ENCODE measurements around the gene FHIT.

The FHIT gene

DNA sequence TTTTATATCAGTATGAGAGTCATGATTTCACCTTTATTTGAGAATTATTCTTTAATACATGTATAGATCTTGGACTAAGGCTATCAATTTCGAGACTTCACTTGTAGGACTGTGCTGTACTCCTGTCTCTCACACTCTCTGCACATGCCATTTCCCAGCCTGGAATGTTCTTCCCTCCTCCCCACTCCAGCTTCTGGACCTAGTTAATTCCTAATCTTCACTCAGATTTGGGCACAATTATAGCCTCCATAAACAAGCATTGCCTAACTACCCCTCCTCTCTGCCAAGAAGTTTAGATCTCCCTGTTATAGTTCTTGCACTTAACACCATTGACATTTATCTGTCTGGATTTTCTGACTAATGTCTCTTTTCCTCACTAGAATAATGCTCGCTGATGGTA lies 88.3 kb downstream of the FHIT start:
- DNase-seq: no peak

DNA sequence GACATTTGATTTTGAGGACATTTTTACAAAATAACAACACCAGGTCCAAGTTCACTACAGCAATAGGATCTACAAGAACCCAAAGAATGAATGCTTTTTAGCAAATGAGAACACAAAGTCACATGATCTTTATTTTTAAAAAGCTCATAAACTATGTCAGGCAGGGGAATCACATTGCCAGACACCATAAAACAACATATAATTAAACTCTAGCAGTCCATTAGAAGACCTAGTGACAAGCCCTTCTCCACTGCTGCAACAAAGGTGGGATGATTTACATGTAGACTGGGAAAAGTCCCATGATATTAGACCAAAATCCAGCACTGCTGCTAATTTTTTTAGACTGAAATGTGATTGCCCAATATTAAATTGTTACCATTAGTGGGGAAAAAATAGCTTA lies 92.6 kb downstream of the FHIT start:
- no peak for DNase-seq

DNA sequence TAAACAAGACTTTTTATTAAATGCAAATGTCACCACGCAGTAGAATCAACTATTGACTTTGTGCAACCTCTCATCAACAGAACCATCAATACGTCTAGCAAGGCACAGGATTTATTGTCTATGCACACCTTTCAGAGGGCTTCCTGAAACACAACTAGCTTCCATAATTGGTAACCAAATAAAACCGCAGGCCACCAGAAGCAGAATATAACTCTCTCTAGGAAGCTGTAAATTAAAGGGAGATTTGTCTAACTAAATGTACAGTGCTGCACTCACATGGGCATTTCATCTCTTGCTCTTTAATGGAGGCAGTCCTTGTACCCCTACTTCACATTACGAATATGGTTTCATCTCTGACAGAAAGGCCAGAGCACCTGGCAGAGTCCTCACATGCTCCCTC lies 93.0 kb downstream of the FHIT start:
- DNase-seq: peak; percentile 45

DNA sequence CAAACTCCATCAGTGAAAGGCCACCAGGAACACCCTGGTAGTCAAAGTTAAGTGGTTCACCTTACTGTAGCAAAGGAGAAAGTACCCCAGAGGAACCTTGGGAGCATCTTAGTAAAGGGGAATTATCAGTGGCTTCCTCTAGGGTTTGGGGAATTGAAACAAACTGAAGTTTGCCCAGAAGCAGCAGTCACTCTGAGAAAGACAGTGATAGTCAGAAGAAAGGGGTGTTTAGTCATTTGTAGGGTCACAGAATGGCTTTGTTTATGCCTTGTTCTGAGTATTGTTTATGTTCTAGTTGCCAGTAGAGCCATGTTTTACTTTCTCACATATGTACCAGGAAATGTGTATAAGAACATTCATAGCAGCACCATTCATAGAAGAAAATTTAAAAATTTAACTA lies 93.8 kb downstream of the FHIT start:
- DNase-seq: no peak

DNA sequence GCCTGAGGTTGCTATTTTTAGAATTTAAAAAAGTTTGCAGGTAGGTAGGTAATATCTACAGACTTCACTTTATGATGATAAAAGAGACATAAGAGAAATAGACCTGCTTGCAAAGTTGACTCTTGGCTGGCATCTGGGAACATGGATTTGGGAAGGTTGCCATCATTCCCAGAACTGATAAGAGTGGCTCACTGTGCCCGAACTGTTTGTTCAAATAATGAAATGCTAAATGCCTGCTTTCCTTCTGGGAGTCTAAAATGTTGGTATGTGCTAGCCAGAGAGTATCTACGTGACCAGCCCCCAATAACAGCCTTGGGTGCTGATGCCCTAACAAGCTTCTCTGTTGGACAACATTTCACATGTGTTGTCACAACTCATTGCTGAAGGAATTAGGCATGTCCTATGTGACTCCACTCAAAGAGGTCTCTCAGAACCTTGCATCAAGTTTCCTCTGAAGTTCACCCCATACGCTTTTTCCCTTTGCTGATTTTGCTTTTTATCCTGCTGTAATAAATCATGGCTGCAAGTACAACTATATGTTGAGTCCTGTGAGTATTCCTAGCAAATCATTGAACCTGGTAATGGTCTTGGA lies 95.5 kb downstream of the FHIT start:
- DNase-seq: no peak

DNA sequence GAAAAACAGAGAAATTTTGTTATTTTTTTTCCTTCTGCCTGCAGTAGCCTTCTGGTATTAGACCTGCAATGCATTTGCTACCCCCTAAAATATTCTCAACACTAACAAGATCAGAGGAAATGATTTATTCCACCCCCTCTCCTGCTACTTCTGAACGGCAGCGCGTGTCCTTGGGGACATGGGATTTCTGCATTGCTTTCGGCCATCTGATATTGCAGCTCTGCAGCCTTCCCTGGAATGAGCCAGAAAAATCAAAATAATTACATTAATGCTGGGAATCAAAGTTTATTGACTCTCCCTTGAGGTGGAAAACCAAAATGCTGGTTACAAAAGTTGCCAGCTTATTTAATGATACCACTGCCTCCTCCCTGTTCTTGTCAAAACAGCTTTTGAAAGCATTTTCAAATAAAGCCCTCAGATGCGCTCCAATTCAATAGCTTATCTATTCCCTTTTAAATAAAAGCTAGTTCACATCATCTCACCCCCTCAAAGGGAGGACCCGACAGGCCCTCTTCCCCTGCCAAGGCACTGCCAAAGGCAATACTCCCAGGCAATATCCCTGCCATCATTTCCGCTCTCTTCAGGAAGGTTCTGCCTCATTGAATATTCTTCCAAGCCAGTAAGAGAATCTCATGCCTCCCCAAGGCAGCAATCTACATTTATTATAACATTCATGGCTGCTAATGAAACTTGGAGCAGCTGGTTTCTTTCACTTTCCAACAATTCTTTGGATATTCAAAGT lies 96.6 kb downstream of the FHIT start:
- DNase-seq: no peak

- no peak for DNase-seq
Measured at GRCh38 chr3:61152071-61152470, 99.2 kb downstream of the FHIT start.

DNA sequence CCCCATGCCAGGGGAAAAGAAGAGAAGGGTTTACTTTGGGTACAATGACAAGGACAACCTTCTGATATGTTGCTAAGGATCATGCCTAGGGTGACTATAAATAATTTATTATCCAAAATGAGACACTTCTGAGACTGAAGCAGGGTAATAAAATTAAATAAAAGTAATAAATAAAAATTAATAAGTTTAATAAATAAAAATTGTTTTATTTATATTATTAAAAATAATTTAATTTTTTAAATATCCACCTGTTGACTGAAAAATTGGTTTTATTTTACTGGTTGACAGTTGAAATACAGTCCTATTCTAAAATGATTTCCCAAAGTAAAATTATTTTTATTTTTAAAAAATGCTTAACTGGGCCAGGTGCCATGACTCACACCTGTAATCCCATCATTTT lies 102.0 kb downstream of the FHIT start:
- DNase-seq: no peak

DNA sequence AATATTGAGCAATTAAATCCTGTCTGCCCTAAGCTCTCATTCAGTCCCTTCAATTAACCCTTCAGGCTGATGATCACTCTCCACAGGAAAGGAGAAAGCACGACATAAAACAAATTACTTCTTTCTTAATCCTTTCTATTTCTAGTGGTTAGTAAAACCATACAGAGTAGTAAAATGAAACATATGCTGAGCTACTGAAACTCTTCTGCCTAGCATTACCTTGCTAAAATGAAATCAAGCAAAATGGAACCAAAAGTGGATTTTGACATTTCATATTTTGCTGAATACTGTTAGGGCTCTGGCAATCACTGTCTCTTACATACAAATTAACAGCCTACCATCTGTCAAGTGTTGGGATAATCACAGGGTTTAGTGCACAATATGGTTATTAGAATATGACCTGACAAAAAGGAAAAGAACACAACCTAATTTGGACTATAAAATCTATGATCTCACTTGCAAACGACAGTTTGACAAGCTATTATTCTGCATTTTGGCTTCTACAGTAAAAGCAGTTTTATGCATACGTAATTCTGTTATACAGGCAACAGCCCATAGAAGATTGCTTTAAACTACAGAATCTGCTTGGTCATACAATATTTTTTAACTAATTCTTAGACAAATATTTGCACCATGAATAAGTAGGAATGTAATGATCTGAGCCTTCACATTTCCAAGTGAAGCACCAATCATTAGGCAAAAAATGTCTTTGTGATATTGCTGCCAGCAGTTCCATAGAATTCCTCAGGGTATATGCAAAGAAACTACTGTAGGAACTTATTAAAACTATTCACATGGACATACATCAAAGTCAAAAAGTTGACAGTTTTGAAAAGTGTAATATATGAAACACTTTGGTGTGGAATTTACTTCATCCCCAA lies 105.0 kb downstream of the FHIT start:
- DNase-seq: no peak

DNA sequence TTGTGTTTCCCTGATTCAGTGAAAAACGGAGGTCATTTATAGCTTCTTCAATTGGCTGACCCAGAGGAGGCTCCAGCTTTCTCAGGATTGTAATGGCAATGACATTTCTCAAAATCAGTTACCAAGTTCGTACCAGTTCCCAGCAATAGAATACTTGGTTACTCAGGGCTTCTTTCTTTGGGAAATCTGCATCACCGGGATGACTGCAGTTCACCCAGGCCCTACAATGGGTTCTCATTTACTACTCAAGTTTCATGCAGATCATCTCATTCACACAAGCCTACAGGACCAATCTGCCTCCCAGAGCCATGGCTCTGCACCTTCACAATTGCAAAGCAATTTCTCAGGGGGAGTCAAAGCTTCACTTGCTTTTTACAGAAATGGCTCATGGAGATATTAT lies 109.6 kb downstream of the FHIT start:
- no peak for DNase-seq

GRCh38 chr3:61141227-61141626 lies 110.0 kb downstream of the FHIT start:
- DNase-seq: no peak

DNA sequence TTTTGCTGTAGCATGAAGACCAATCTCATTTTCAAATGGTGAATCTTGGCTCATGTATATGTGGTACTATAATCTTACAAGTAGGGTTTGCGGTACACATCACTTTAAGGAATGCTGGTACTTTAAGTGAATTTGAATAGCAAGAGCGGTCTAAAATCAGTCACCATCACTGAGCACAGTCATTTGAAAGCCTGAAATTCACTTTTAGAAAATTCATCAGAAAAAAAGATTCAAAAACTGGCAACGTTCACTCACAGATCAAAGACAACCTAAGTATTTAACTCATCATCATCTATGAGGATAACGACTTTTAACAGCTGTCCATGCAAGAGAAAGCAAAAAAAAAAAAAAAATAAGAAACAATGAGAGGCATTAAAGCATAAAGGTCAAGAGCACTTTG lies 111.6 kb downstream of the FHIT start:
- no peak for DNase-seq

DNA sequence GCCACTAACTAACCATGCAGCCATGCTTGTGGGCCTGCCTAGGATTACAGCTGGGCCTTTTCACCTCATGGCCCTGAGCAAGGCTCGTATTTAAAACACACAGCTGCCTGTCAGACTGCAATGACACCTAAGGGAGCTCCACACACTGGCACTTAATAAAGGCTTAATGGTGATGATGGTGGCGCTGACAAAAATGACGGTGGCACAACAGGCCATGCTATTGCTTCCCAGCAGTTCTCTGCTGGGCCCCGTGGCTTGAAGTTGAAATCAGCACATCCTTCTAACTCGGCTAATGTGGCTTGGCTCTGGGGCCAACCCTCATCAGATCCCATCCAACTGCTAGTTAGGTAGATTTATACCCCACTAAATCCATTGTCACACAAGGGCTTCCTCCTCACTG lies 112.9 kb downstream of the FHIT start:
- DNase-seq: no peak

DNA sequence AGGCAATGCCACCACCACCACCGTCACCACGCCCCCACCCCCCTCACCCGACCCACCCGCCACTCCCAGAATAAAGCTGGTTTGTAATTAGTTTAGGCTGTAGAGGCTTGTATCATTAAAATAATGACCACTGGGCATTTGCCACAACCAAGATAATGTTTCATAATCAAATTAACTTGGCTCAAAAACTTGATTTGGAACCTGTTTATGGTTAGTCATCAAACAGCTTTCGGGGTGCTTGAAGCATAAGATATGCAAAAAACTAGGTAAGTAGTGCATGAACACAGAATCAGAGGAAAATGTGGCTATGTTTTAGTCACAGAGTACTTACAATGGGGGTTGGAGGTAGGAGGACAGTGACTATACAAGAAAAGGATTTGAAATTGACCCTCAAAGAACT lies 115.1 kb downstream of the FHIT start:
- DNase-seq: no peak

- no peak for DNase-seq
Measured at GRCh38 chr3:61134532-61134931, 116.7 kb downstream of the FHIT start.

DNA sequence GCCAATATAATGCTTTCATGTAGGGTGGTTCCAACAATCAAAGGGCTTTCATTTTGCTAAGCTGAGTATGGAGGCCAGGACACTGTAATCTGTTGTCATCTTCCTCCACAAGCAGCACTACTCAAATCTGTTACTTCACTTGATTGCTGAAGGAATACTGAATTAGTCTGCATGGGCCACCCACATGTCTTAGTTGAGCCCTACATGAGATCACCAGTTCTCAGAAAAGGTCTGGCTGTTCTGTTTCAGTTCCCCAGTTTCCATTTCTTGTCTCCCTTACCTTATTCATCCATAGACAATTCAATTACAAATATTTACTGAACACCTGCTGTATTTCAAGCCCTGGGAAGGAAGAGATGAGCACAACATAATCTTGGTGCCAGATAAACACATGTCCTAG lies 119.2 kb downstream of the FHIT start:
- DNase-seq: no peak

DNA sequence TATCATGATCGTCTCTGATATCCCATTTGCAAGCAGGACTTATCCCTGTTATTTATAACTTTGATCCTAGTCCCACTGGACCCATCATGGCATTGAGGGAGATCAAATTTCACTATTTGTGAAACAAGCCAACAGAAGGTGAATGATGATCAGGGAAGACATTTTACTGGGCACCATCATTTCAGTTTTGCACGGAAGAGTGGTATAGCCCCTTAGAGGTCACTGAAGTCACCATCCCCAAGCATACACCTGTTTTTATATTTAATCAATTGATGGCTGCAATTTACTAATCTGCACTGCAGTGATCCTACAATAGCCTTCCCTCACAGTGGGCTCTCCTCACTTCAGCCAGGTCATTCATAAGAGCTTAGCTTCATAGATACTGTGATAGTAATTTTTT lies 132.4 kb downstream of the FHIT start:
- DNase-seq: no peak

DNA sequence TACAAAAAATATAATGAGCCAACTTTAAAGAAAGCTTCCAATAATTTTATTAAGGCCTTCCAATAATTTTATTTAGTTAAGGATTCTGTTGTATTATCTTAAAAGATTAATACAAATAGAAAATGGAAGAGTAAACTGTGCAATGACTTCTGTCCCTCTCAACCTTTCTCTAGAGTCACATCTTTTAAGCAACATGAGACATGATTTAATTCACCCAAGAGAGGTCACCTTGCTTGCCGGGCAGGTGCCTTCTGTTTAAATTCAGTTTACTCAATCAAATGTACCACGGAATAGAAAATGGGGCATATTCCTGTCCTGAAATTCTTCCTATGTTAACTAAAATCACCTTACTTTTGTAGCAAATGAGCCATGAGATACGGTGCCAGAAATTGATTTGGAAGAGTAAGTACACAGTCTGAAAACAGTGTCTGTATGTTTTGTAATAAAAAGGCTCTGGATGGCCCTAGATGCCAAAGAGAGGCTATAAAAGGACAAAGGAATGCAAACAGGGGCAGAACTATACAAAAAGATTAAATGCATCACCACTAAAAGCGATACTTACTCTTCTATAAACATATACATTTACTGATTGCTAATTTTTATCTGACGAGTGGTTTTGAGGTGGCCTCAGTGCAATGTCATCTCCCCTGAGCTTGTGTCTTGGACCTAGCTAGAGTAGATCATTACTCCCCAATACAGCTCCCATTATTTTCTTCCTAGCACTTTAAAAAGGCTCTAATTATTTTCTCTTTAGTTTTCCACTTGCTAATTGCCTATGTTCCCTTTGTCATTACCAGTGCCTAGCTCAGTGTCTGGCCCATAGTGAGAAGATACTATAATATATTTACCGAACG lies 134.0 kb downstream of the FHIT start:
- DNase-seq: peak; percentile 45

DNA sequence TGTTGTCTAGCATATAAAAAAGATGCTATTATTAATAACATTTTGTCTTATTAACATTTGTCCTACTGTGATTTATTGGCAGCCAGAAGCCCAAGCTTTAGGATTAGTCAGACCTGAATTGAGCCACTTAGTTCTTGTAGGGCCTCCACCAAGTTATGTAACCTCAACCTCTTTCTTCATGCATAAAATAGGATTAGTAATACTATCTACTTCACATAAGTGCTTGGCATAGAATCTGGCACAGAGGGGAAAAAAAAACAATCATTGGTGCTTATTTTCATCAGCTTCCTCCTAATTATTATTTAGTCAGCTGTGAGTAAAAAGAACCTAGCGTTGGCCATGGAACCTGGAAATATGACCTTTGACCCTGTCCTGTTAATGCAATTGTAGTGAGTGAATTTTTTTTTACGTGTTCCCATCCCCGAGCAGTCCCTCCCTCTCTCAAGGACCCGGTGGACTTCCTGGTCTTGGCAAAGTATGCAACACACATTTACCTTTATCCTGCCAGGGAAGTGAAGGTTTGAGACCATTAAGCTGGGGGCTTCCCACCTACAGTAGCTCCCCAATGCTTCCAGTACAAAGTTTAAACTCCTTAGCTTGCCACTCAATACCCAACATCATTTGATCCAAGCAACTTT lies 136.8 kb downstream of the FHIT start:
- no peak for DNase-seq

DNA sequence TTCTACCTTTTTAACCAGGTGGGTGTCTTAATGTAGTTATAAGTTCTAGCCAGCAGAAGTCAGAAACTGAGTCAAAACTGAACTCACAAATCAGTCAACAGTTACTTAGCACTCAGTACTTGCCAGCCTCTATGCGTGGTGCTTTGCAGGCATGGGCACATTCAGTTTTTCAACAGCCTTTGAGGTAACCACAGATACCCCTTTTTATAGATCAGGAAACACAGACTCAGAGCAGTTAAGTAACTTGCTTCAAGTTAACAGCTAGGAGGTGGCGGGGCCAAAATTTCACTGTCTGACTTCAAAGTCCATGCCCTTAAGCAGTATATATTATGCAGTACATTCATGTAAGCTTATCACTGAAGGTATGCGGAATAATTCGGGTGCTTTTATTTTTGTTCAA lies 139.4 kb downstream of the FHIT start:
- no peak for DNase-seq

DNA sequence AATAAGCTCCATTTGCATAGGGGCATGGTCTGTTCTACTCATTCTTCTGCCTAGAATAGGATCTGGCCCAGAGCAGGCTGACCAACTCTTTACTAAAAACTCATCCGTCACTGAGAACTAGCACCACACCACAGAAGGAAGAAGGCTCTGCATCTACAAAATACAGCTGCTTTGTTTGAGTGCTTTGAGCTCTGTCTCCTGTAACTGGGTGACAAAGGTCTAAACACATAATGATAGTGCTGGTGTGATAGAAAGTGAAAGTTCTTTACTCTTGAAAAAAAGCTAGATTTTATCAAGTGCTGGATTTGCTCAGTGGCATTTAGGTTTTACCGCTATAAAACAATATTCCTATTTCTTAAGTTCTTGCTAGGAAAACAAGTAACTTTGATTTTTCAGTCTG lies 140.7 kb downstream of the FHIT start:
- DNase-seq: no peak

DNA sequence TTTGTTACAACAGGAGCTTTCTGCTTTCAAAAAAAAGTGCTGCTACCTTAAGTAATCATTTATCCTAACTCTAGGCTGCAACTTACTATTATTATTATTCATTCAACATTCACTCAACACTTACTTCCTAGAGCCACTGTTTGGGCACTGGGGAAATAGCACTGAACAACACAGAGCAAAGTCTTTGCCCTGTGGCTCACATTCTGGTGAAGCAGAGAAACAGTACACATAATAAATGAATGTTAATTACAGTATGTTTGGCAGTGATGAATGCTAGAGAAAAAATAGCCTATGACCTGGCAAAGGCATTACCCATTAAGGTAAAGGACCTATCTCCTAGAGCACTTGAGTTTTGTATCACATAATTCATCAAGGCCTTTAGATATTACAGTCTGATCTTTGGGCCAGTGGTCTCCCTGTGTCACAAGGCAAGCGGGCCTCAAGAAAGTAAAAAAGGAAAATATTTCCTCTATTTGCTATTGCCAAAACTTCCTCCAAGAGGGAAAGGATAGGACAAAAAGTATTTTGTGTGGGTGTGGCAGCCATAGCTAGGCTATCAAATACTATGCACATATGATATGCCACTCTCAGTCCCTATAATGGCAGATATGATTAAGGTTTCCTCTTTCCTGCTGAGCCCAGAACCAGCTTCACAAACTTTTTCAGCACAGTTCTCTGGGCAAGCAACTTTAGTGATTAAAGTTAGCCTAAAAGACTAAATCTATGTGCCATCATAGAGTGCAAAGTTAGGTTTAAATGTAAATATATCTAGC lies 142.8 kb downstream of the FHIT start:
- no peak for DNase-seq

Data from NCI-H187 treated with DMSO at 0.1 percent for 48 hours (cell line).